IgD-negative memory B cell (primary cell): ENCODE measurements around the gene DDR2. TPM values are rescaled to one million over a fixed set of nuclear protein-coding genes. Genes with fewer than 3 reads are reported as not detected.

Experiments used
- H3K27ac Mint-ChIP-seq, 3 donors: one replicate each; pipeline ENCODE4 v1.8.0; 2020 to 2022; ENCODE audit warnings: mild to moderate bottlenecking in 3 of 3, mixed read lengths in 3 of 3, moderate library complexity in 1 of 3
- H3K27me3 Mint-ChIP-seq: one replicate; pipeline ENCODE4 v1.8.0; 2021; ENCODE audit warnings: mixed read lengths
- H3K36me3 Mint-ChIP-seq: one replicate; pipeline ENCODE4 v1.8.0; 2020; ENCODE audit warnings: mild to moderate bottlenecking, mixed read lengths
- H3K4me1 Mint-ChIP-seq, 3 donors: one replicate each; pipeline ENCODE4 v1.8.0; 2020 to 2022; ENCODE audit warnings: mixed read lengths in 3 of 3, mild to moderate bottlenecking in 1 of 3
- H3K4me3 Mint-ChIP-seq, 4 donors: one replicate each; pipeline ENCODE4 v1.8.0; 2020 to 2022; ENCODE audit warnings: mild to moderate bottlenecking in 4 of 4, mixed read lengths in 4 of 4, moderate library complexity in 3 of 4
- H3K9me3 Mint-ChIP-seq, 3 donors: one replicate each; pipeline ENCODE4 v1.8.0; 2020 to 2021; ENCODE audit warnings: mixed read lengths in 3 of 3, mild to moderate bottlenecking in 1 of 3
- polyA plus RNA-seq: library from polyadenylated mRNA; unstranded; fragments of 300-500 nt; fragmentation: Illumina TruSeq; gene quantifications from one replicate; pipeline ENCODE4 v1.2.3, GENCODE V29; 2021

Gene DDR2
- polyA plus RNA-seq, 1 donor from 2014 or later, result 0.43 TPM

DNA sequence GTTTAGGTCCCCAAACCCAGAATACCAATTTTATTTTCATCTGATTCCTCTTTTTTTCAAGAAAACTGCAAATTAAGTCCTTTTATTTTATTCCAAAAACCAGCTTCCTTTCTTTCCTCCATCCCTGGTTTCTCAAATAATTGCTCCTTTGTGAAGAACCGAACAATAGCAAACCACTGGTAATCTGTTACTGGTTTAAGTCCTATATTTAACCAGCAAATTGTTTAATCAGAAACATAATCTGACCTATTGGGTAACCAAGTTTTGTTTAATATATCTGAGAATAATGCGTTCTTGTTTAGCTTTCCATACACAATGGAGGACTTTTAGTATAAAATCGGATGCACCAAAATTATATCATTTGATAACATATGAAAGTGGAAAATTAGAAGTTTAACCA, 13.2 kb upstream of the DDR2 start:
- Mint-ChIP-seq H3K36me3 (peaks cover 4% of the 10 kb centered on the region), H3K4me3 (no peak overlapping the region), H3K9me3 (peaks cover 8 to 12% (median 9%) of the 10 kb centered on the region in 3 donors), H3K27me3 (peaks cover 2% of the 10 kb centered on the region), H3K4me1 (no peaks in the 10 kb centered on the region), H3K27ac (no peak overlapping the region)

DNA sequence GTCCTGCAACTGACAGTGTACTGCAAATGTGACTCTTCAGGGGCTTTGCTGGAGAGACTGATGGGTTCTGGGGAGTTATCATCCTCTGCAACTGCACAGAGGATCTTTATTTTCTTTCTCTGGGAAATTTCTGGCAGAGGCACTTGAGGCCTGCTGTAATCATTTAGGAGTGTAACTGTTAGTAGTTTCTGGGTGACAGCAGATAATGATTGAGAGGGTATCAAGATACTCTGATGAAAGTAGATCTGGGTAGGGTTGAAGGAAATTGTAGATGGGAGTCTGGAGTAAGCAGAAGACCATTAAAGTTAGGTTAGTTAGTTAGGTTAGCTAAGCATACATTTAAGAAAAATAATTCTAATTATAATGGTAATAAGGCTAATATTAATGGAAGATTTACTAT, 11.0 kb upstream of the DDR2 start:
- H3K9me3 Mint-ChIP-seq, result peaks cover 6 to 12% (median 8%) of the 10 kb centered on the region in 3 donors
- peaks cover 3% of the 10 kb centered on the region for H3K27me3 Mint-ChIP-seq
- no peak overlapping the region for H3K4me3 Mint-ChIP-seq
- H3K36me3 Mint-ChIP-seq, result peaks cover 8% of the 10 kb centered on the region
- H3K27ac Mint-ChIP-seq, result no peak overlapping the region
- no peaks in the 10 kb centered on the region for H3K4me1 Mint-ChIP-seq

DNA sequence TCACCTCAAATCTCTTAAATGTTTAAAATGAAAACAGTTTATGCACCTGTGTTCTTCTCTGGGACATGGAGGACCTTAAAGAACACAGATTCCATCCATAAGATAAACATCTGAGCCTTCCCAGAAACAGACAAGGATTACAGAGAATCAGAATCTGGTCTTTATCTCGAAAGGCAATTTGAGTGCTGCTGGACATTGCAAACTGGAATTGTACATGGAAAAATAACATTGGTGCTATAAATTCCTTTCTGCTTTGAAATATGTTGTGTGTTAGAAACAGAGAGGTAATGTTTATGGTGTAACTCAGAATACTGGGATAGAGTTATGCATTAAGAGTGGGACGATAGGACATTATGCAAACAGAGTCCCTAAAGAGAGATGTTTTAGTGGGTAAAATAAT, 6.6 kb upstream of the DDR2 start:
- Mint-ChIP-seq H3K4me1 (no peaks in the 10 kb centered on the region), H3K27me3 (peaks cover 5% of the 10 kb centered on the region), H3K36me3 (peaks cover 4% of the 10 kb centered on the region), H3K4me3 (no peak overlapping the region), H3K27ac (no peak overlapping the region), H3K9me3 (no peaks in the 10 kb centered on the region)

DNA sequence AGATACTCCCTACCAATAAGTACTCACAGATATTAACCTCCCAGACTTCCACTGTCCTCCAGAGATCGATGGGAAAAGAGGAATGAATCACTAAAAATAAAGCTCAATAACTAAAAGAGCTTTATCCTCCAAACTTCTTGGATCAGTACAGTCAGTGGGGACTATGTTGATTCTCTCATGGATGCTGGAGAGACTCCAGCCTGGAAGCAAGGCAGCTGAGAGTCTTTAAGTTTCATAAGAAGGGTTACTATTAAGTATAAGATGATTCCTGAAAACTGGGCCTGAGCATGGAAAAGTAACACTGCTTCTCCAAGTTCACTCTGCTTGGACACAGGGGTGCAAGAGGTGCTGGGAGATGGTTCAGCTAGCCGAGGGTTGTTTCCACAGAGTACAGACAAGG, 6.2 kb upstream of the DDR2 start:
- H3K27ac Mint-ChIP-seq, result no peak overlapping the region
- no peaks in the 10 kb centered on the region for H3K4me1 Mint-ChIP-seq
- H3K36me3 Mint-ChIP-seq, result peaks cover 4% of the 10 kb centered on the region
- no peak overlapping the region for H3K4me3 Mint-ChIP-seq
- H3K27me3 Mint-ChIP-seq, result peaks cover 5% of the 10 kb centered on the region
- no peaks in the 10 kb centered on the region for H3K9me3 Mint-ChIP-seq

DNA sequence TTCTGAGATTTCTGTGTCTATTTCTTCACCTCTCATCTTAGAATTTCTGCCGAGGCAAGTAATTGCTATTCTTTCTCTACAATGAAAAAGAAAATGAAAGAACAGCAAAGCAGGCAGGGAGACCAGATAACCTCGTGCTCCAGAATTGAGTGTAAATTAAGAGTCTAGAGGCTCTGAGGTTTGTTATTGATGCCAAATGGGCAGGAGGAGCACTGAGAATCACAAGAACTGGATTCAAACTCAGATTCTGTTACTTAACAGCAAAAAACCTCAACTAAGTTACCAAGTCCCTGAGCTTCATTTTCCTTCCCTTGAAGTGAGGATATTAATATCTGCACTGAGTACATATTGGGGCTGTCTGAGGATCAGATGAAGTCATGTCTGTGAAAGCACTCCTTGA, 5.5 kb upstream of the DDR2 start:
- Mint-ChIP-seq H3K27me3 (peaks cover 5% of the 10 kb centered on the region), H3K36me3 (peaks cover 4% of the 10 kb centered on the region), H3K27ac (no peak overlapping the region), H3K4me3 (no peak overlapping the region), H3K4me1 (no peaks in the 10 kb centered on the region), H3K9me3 (no peaks in the 10 kb centered on the region)

DNA sequence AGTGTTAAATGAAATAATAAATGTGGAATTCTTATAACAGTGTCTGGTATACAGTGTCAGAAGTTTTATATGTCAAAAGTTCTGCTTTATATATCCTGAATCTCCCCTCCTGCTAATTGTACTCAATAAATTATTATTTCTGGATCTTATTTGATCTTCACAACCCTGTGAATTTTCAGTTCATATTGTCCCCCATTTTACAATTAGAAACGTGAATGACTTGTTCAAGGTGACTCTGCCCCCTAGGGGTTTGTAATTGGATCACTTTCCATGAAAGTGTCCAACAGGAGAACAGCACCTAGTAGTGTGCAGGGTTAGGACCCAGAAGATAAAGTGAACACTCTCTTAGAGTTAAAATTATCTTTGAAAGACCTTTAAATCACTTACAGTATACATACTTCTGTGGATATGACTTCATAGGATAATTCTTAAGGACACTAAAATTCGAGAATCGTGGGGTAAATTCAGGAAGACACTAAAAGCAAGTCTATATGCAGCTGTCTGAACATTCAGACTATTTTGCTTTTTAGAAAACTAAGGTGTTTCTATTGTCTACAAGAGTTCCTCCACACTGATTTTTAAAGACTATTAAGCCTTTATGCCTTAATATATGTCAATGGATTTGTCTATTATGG, 4.5 kb upstream of the DDR2 start:
- peaks cover 5% of the 10 kb centered on the region for H3K27me3 Mint-ChIP-seq

DNA sequence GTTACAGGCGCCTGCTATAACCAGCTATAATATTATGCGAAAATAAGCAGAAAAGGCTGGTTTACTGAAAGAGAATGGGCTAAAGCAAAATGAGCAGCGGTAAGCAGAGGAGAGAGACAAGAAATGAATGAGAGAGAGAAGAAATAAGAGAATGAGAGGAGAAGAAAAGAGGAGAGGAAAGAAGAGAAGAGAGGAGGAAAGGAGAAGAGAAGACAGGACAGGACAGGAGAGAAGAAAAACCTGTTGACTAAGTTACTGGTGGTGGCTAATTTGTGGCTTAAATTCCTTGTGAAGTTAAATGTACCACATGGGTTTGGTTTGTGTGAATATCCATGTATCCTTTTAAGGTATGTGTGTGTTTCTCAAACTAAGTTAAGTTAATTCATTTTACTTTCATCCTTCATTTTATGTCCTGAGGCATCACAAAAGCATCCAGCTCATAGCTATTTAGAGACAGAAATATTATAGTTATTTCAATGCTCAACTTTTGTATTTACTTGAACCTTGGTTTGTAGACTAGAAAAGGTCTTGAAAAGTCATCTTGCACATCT, 3.1 kb upstream of the DDR2 start:
- Mint-ChIP-seq H3K9me3 (no peaks in the 10 kb centered on the region), H3K27me3 (peaks cover 3% of the 10 kb centered on the region), H3K4me3 (no peak overlapping the region), H3K27ac (no peak overlapping the region), H3K36me3 (peaks cover 4% of the 10 kb centered on the region), H3K4me1 (no peaks in the 10 kb centered on the region)

More for the DNA sequence above, 4.5 kb upstream of the DDR2 start:
- H3K27ac Mint-ChIP-seq, result no peak overlapping the region
- H3K36me3 Mint-ChIP-seq, result peaks cover 4% of the 10 kb centered on the region
- no peaks in the 10 kb centered on the region for H3K9me3 Mint-ChIP-seq
- H3K4me1 Mint-ChIP-seq, result no peaks in the 10 kb centered on the region
- no peak overlapping the region for H3K4me3 Mint-ChIP-seq

DNA sequence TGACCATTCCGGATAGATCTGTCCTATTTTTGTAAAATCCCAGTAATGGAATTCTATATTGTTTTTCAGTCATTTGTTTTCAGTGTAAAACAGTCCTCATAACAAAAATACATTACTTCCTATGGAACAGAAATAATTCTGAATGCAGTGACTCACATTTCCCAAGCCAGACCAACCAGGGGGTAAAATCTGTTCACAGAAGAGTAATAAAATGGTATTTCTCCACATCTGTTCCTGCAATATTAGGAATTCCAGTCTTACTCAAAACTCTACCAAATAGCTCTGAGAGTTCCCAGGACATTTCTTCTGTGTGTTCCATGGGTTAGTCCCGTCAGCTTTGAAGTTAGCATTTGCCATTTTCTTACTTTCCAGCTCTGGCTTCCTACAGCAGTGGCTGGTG, 2.6 kb upstream of the DDR2 start:
- Mint-ChIP-seq H3K36me3 (no peaks in the 10 kb centered on the region), H3K4me1 (no peaks in the 10 kb centered on the region), H3K4me3 (no peak overlapping the region), H3K27ac (no peak overlapping the region), H3K9me3 (no peaks in the 10 kb centered on the region), H3K27me3 (peaks cover 3% of the 10 kb centered on the region)

DNA sequence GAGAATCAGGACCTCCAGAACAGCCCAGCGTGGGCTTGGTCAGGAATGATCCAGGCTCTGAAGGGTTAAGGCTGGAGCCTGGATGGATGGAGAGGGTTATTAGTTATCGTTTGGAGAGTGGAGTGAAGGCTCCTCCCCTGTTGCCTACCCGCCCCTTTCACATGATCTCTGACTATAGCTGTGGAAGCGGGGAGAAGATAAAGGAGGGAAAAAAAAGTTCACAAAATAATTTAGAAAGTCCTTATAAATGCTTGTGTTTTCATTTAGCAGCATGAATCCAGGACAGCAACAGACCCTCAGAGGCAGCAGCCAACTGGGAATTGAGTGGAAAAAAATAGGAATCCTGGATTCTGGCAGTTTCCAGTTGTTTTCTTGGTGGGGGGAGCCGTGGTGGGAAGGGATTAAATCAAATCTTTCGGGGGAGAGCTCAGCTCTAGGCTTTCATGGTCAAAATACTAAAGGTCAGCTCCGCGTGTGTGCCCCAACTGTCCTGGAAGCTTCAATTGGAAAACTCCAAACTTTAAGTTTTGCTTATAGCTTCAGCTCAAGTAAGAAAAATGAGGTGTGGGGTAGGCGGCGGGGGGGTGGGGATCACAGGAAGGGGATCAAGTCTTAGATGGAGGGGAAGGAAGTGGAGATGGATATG, 595 bp upstream of the DDR2 start:
- H3K9me3 Mint-ChIP-seq, result no peaks in the 10 kb centered on the region
- H3K4me3 Mint-ChIP-seq, result no peak overlapping the region
- no peaks in the 10 kb centered on the region for H3K4me1 Mint-ChIP-seq
- peaks cover 1% of the 10 kb centered on the region for H3K27me3 Mint-ChIP-seq
- H3K27ac Mint-ChIP-seq, result peak overlapping the region in 1 of 3 donors; percentile 49
- H3K36me3 Mint-ChIP-seq, result no peaks in the 10 kb centered on the region

DNA sequence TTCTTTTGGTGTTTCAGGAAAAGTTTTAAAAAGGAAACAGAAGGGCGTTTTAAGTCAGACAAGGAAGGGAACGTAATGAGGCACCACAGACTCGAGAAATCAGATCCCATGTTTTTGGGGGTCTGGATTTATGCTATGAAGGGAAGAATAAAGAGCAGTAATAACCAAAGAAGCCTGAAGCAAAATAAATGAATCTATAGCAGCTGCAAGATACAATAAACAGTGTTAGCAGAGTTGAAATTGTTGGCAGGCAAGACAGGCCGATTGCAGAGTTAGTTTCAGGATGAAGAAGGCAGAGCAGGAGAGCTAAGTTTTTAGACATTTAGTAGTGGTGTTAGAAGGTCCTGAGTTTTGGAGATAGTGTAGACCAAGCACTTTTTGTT, 425 bp downstream of the DDR2 start:
- H3K9me3 Mint-ChIP-seq, result no peaks in the 10 kb centered on the region
- no peaks in the 10 kb centered on the region for H3K4me1 Mint-ChIP-seq
- H3K36me3 Mint-ChIP-seq, result no peaks in the 10 kb centered on the region
- H3K27me3 Mint-ChIP-seq, result peaks cover 1% of the 10 kb centered on the region
- no peak overlapping the region for H3K27ac Mint-ChIP-seq
- H3K4me3 Mint-ChIP-seq, result no peak overlapping the region

DNA sequence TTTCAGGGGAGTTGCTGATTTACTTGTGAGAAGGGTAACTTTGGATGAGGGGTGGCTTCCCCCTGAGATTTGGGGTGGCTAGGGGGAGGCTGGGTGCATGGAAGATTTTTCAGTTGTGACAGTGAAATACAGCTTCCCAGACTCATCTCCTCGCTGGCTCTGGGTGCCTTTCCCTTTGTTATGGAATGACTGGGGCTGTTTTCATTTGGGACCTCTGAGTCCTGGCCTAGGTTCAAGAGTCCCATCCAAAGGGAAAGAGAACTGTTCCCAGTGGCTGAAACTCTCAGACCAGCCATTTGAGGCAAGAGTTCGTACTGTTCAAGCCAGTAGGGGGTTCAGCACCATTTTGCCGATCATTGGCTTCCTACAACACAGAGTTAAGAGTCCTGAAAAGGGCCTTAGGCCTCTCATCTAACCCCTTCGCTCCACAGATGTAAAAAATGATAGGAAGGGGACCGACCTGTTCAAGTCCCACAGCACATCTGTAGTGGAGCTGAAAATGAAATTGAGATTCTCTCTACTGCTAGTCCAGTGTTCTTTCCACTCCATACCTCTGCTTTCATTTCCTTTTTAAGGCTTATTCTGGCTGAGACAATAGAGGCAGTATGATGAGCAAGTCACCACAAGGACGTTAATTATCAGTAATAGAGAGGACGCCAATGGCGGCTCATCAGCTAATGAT, 958 bp downstream of the DDR2 start:
- H3K4me1 Mint-ChIP-seq, result no peaks in the 10 kb centered on the region
- peak overlapping the region in 1 of 4 donors; percentile 14 for H3K4me3 Mint-ChIP-seq
- H3K9me3 Mint-ChIP-seq, result no peaks in the 10 kb centered on the region
- no peaks in the 10 kb centered on the region for H3K36me3 Mint-ChIP-seq
- peaks cover 1% of the 10 kb centered on the region for H3K27me3 Mint-ChIP-seq
- H3K27ac Mint-ChIP-seq, result no peak overlapping the region

DNA sequence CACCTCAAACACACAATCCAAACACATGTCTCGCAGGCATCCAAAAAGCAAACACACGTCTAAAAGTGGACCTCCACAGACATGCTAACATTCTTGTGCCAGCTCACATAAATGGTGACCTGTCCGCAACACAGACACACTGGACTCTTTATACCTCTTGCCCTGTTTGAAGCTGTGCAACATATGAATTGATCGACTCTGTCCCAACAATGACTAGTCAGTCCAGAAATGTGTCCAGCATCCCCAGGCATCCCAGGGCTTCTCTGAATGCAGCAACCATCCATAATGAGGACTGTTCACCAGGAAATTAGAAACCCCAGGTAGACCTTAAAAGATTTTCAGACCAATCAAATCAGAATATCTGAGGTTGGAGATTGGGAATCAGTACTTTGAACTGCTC, 3.2 kb downstream of the DDR2 start:
- Mint-ChIP-seq H3K4me1 (peaks cover 0 to 2% (median 1%) of the 10 kb centered on the region in 3 donors), H3K27me3 (peaks cover 2% of the 10 kb centered on the region), H3K4me3 (no peak overlapping the region), H3K9me3 (no peaks in the 10 kb centered on the region), H3K36me3 (no peaks in the 10 kb centered on the region), H3K27ac (peak overlapping the region in 1 of 3 donors; percentile 22)

DNA sequence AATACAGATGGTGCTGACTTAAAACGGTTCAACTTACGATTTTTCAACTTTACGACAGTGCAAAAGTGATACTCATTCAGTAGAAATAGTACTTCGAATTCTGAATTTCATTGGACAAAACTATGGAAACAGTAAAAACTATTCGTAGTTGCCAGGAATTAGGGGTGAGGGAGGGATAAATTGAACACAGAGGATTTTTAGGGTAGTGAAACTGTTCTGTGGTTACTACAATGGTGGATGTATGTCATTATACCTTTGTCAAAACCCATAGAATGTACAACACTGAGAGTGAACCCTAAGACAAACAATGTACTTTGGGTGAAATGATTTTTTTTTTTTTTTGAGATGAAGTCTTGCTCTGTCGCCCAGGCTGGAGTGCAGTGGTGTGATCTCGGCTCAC, 7.5 kb downstream of the DDR2 start:
- no peaks in the 10 kb centered on the region for H3K36me3 Mint-ChIP-seq
- H3K9me3 Mint-ChIP-seq, result no peaks in the 10 kb centered on the region
- peak overlapping the region in 1 of 3 donors; percentile 39 for H3K27ac Mint-ChIP-seq
- H3K27me3 Mint-ChIP-seq, result peaks cover 2% of the 10 kb centered on the region
- peaks cover 0 to 4% (median 2%) of the 10 kb centered on the region in 3 donors for H3K4me1 Mint-ChIP-seq
- no peak overlapping the region for H3K4me3 Mint-ChIP-seq

DNA sequence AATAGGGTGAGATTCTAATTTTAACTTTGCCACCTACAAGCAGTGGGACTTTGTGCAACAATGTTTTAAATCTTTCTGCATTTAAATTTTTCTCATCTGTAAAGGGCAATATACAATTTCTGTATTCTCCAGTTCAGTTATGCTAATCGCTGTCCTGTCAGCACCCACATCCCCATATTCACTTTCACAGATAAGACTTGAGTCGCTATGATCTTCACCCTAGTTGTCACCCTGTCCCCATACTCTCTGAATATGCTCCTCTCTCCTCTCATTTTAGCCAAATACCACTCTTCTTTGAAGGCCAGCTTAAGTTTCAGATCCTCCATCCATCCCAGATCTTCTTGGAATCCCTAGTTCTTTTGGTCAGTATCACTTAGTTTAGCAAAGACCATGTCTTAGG, 8.8 kb downstream of the DDR2 start:
- Mint-ChIP-seq H3K9me3 (no peaks in the 10 kb centered on the region), H3K4me3 (no peak overlapping the region), H3K27ac (no peak overlapping the region), H3K36me3 (no peaks in the 10 kb centered on the region), H3K27me3 (peaks cover 2% of the 10 kb centered on the region), H3K4me1 (peaks cover 0 to 4% (median 2%) of the 10 kb centered on the region in 3 donors)

DNA sequence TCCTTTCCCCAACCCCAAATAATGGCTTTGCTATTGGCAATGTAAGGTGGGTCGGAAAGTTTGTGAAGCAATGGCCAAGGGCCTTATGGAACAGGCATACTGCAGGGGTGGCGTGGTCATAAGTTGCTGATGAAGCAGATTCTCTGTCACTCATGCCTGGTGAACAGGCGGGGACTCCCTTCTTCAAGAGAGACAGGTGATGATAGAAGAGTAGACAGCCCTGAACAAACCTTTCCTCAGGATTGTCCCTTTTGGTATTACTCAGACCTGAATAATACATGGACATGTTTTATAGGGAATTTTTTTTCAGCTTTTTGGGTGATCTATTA, 12.7 kb downstream of the DDR2 start:
- Mint-ChIP-seq H3K27ac (no peak overlapping the region), H3K4me3 (no peak overlapping the region), H3K27me3 (peaks cover 5% of the 10 kb centered on the region), H3K9me3 (peaks cover 0 to 2% (median 0%) of the 10 kb centered on the region in 3 donors), H3K4me1 (peaks cover 0 to 4% (median 0%) of the 10 kb centered on the region in 3 donors), H3K36me3 (no peaks in the 10 kb centered on the region)
